ENCODE measurements around the gene AACS. TPM values are rescaled to one million over a fixed set of nuclear protein-coding genes. Genes with fewer than 3 reads are reported as not detected.
"Not testable (repeated sequence)": the region's sequence is repeated elsewhere in the genome, so short reads cannot be mapped to it uniquely, and the experiment has no call there.

AACS gene
- total RNA-seq, 1 donor from 2014 or later: 38.8 TPM

GRCh38 chr12:125055591-125055990, 9.6 kb upstream of the AACS start:
- no peaks in the 10 kb centered on the region for H3K27me3 Mint-ChIP-seq
- TF ChIP-seq CTCF (IDR thresholded peaks at IDR 0.05; ENCODE audit: unreplicated experiment): no peak
- no peaks in the 10 kb centered on the region for H3K4me1 Mint-ChIP-seq (ENCODE audit: low read depth)
- peaks cover 3% of the 10 kb centered on the region for H3K36me3 Mint-ChIP-seq (ENCODE audit: insufficient read depth)
- H3K4me3 Mint-ChIP-seq (ENCODE audit: low read depth): no peak overlapping the region
- DNase-seq (ENCODE audit: low spot score, unreplicated experiment): no peak
- no peak overlapping the region for H3K27ac Mint-ChIP-seq
- H3K9me3 Mint-ChIP-seq (ENCODE audit: low read depth): peaks cover 5% of the 10 kb centered on the region

- Mint-ChIP-seq H3K27ac (no peak overlapping the region), H3K36me3 (ENCODE audit: insufficient read depth) (peaks cover 3% of the 10 kb centered on the region), H3K4me3 (ENCODE audit: low read depth) (no peak overlapping the region), H3K4me1 (ENCODE audit: low read depth) (no peaks in the 10 kb centered on the region), H3K9me3 (ENCODE audit: low read depth) (peaks cover 5% of the 10 kb centered on the region), H3K27me3 (no peaks in the 10 kb centered on the region)
- no peak for DNase-seq (ENCODE audit: low spot score, unreplicated experiment)
- no peak for TF ChIP-seq CTCF (IDR thresholded peaks at IDR 0.05; ENCODE audit: unreplicated experiment)
These were observed 8.9 kb upstream of the AACS start for GRCh38 chr12:125056306-125056705.

- H3K9me3 Mint-ChIP-seq (ENCODE audit: low read depth): peaks cover 9% of the 10 kb centered on the region
- H3K4me1 Mint-ChIP-seq (ENCODE audit: low read depth): no peaks in the 10 kb centered on the region
- DNase-seq (ENCODE audit: low spot score, unreplicated experiment): no peak
- no peak for TF ChIP-seq CTCF (IDR thresholded peaks at IDR 0.05; ENCODE audit: unreplicated experiment)
- peaks cover 4% of the 10 kb centered on the region for H3K36me3 Mint-ChIP-seq (ENCODE audit: insufficient read depth)
- no peak overlapping the region for H3K27ac Mint-ChIP-seq
- H3K27me3 Mint-ChIP-seq: no peaks in the 10 kb centered on the region
- H3K4me3 Mint-ChIP-seq (ENCODE audit: low read depth): no peak overlapping the region
These were observed 7.5 kb upstream of the AACS start for GRCh38 chr12:125057708-125058107.

- H3K36me3 Mint-ChIP-seq (ENCODE audit: insufficient read depth): peaks cover 4% of the 10 kb centered on the region
- peaks cover 5% of the 10 kb centered on the region for H3K4me1 Mint-ChIP-seq (ENCODE audit: low read depth)
- no peaks in the 10 kb centered on the region for H3K27me3 Mint-ChIP-seq
- TF ChIP-seq CTCF (IDR thresholded peaks at IDR 0.05; ENCODE audit: unreplicated experiment): no peak
- no peak for DNase-seq (ENCODE audit: low spot score, unreplicated experiment)
- peaks cover 9% of the 10 kb centered on the region for H3K9me3 Mint-ChIP-seq (ENCODE audit: low read depth)
- H3K4me3 Mint-ChIP-seq (ENCODE audit: low read depth): no peak overlapping the region
- H3K27ac Mint-ChIP-seq: no peak overlapping the region
These were observed 4.0 kb upstream of the AACS start for GRCh38 chr12:125061229-125061628.

GRCh38 chr12:125063522-125063921, 1.7 kb upstream of the AACS start:
- H3K4me3 Mint-ChIP-seq (ENCODE audit: low read depth); H3K9me3 Mint-ChIP-seq (ENCODE audit: low read depth); DNase-seq (ENCODE audit: low spot score, unreplicated experiment); H3K4me1 Mint-ChIP-seq (ENCODE audit: low read depth); H3K27ac Mint-ChIP-seq; H3K27me3 Mint-ChIP-seq; H3K36me3 Mint-ChIP-seq (ENCODE audit: insufficient read depth): not testable (repeated sequence)

GRCh38 chr12:125064492-125064891, 743 bp upstream of the AACS start:
- Mint-ChIP-seq H3K4me1 (ENCODE audit: low read depth) (peaks cover 9% of the 10 kb centered on the region), H3K4me3 (ENCODE audit: low read depth) (peak overlapping the region; percentile 73), H3K27ac (peak overlapping the region; percentile 73), H3K27me3 (no peaks in the 10 kb centered on the region), H3K9me3 (ENCODE audit: low read depth) (peaks cover 9% of the 10 kb centered on the region), H3K36me3 (ENCODE audit: insufficient read depth) (peaks cover 4% of the 10 kb centered on the region)
- no peak for DNase-seq (ENCODE audit: low spot score, unreplicated experiment)
- TF ChIP-seq CTCF (IDR thresholded peaks at IDR 0.05; ENCODE audit: unreplicated experiment): no peak

Measured in progenitor cell of endocrine pancreas (in vitro differentiated cells).